Measurements from ENCODE around the gene EXOSC2. TPM values are rescaled to one million over a fixed set of nuclear protein-coding genes. Genes with fewer than 3 reads are reported as not detected.

The EXOSC2 gene
- total and polyA plus RNA-seq, 8 donors = 17.5 to 56.4 (median 51.3) TPM

- peaks cover 80 to 100% of the 10 kb centered on the region in 2 donors for H3K27me3 ChIP-seq
- peak in 1 of 4 donors; percentile 72 for DNase-seq
- no peak for ATAC-seq
- TF ChIP-seq CTCF (IDR thresholded peaks at IDR 0.05) = no peak
- no peaks in the 10 kb centered on the region for H3K9me3 ChIP-seq
- intact Hi-C loops (cut with DNase I) = no loop called here
- H3K36me3 ChIP-seq = no peaks in the 10 kb centered on the region
- H3K4me1 ChIP-seq = peaks cover 24 to 44% of the 10 kb centered on the region in 2 donors
- H3K27ac ChIP-seq = no peak overlapping the region
- no peak overlapping the region for H3K4me3 ChIP-seq
Measured at GRCh38 chr9:130658893-130659698, 34.5 kb upstream of the EXOSC2 start.

- Histone ChIP-seq H3K27me3 (peaks cover 87 to 100% of the 10 kb centered on the region in 2 donors), H3K27ac (no peak overlapping the region), H3K9me3 (no peaks in the 10 kb centered on the region), H3K4me1 (peaks cover 26 to 50% of the 10 kb centered on the region in 2 donors), H3K36me3 (no peaks in the 10 kb centered on the region), H3K4me3 (no peak overlapping the region)
- no peak for TF ChIP-seq CTCF (IDR thresholded peaks at IDR 0.05)
- intact Hi-C loops (cut with DNase I) = no loop called here
- ATAC-seq = no peak
- DNase-seq = peak in 1 of 4 donors; percentile 58
Measured at GRCh38 chr9:130659699-130660248, 33.8 kb upstream of the EXOSC2 start.

GRCh38 chr9:130660326-130660682 lies 33.3 kb upstream of the EXOSC2 start:
- peak overlapping the region in 1 of 2 donors; percentile 30 for H3K4me3 ChIP-seq
- intact Hi-C loops (cut with DNase I) = no loop called here
- no peak overlapping the region for H3K27ac ChIP-seq
- peak in 1 of 4 donors; percentile 28 for DNase-seq
- no peaks in the 10 kb centered on the region for H3K9me3 ChIP-seq
- H3K27me3 ChIP-seq = peaks cover 92 to 100% of the 10 kb centered on the region in 2 donors
- no peak for ATAC-seq
- H3K36me3 ChIP-seq = no peaks in the 10 kb centered on the region
- peaks cover 27 to 56% of the 10 kb centered on the region in 2 donors for H3K4me1 ChIP-seq
- TF ChIP-seq CTCF (IDR thresholded peaks at IDR 0.05) = no peak

- TF ChIP-seq CTCF (IDR thresholded peaks at IDR 0.05) = no peak
- intact Hi-C loops (cut with DNase I) = no loop called here
- peaks cover 97 to 100% of the 10 kb centered on the region in 2 donors for H3K27me3 ChIP-seq
- no peak overlapping the region for H3K27ac ChIP-seq
- no peaks in the 10 kb centered on the region for H3K36me3 ChIP-seq
- ATAC-seq = peak; percentile 6
- DNase-seq = peak in 1 of 4 donors; percentile 69
- H3K9me3 ChIP-seq = no peaks in the 10 kb centered on the region
- H3K4me1 ChIP-seq = peaks cover 27 to 61% of the 10 kb centered on the region in 2 donors
- peak overlapping the region in 1 of 2 donors; percentile 30 for H3K4me3 ChIP-seq
Measured at GRCh38 chr9:130660683-130661450, 32.7 kb upstream of the EXOSC2 start.

Measured in left lung (tissue), 10 donors.